C4-2B (cell line): Measurements from ENCODE around the gene BEGAIN.

Source experiments
- CTCF ChIP-seq: fragments of 450-650 bp; conservative IDR thresholded peaks from 2 replicates; pipeline ENCODE4 v1.5.1; 2017; ENCODE audit warnings: mild to moderate bottlenecking
- ZFX ChIP-seq: fragments of 450-650 bp; IDR thresholded peaks from 2 replicates; pipeline ENCODE4 v1.6.1; 2017

GRCh38 chr14:100623557-100623956, 36.3 kb upstream of the BEGAIN start:
- TF ChIP-seq CTCF (no peak), ZFX (no peak)
